H7 (cell line): ENCODE results near the gene DISP1. TPM values are rescaled to one million over a fixed set of nuclear protein-coding genes. Genes with fewer than 3 reads are reported as not detected.

Experiments
- DNase-seq: peaks from one replicate; pipeline ENCODE4 v3.0.0; 2012
- H3K27me3 ChIP-seq: 2 replicates; pipeline ENCODE4 v1.6.0; 2011; ENCODE audit warnings: mild to moderate bottlenecking, low read length; ENCODE audit not compliant: control insufficient read depth, insufficient read depth
- H3K36me3 ChIP-seq: replicated peaks from 2 replicates; pipeline ENCODE4 v1.5.1; 2011; ENCODE audit warnings: low read length; ENCODE audit not compliant: control insufficient read depth, insufficient read depth
- H3K4me3 ChIP-seq: 2 replicates; pipeline ENCODE4 v1.5.1; 2011; ENCODE audit warnings: low read depth, mild to moderate bottlenecking, control low read depth, low read length, moderate library complexity; ENCODE audit not compliant: insufficient read depth
- total RNA-seq: library from RNA; depleted of rRNA; stranded (reverse); fragments of >200 nt; shearing (Covaris generic); gene quantifications from 2 replicates; pipeline ENCODE4 v1.2.3, GENCODE V29; 2014

The DISP1 gene
- total RNA-seq, 1 experiment from 2014 or later, result 4.0 TPM

DNA sequence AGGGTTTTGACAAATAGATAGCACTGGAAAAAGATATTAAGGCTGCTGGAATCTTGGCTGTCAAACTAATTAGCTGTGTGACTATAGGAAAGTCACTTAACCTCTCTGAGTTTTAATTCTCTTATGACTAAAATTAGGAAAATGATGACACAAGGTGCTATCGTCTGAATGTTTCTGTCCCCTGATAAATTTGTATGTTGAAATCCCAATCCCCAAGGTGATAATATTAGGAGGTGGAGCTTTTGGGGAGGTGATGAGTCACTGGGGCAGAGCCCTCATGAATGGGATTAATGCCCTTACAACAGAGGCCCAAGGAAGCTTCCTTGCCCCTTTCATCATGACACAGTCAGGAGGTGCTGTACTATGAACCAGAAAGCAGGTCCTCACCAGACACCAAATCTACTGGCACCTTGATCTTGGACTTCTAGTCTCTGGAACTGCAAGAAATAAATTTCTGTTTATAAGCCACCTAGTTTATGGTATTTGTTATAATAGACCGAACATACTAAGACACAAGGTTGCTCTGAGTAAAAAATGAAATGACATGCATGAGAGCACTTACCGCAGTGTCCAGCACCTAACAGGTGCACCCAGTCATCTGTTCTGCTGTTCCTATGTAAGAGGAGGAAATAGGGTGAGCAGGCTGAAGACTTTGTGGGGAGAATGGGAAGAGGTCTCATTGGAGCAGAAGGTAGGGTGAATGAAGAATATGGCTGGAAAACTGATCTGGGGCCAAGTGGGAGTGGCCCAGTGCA, 26.3 kb upstream of the DISP1 start:
- Histone ChIP-seq H3K27me3 (peaks cover 1% of the 10 kb centered on the region; the same call in 1 of the 2 replicates), H3K36me3 (no peaks in the 10 kb centered on the region), H3K4me3 (no peak overlapping the region)
- no peak for DNase-seq

DNA sequence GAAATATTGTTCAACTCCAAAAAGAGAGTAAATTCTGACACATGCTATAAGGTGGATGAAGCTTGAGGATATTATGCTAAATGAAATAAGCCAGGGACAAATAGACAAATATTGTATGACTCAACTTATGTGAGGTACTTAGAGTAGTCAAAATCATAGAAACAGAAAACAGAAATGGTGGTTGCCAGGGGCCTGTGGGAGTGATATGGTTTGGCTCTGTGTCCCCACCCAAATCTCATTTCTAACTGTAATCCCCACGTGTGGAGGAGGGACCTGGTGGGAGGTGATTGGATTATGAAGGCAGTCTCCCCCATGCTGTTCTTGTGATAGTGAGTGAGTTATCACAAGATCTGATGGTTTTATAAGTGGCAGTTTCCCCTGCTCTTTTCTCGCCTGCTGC, 24.7 kb upstream of the DISP1 start:
- Histone ChIP-seq H3K36me3 (no peaks in the 10 kb centered on the region), H3K4me3 (no peak overlapping the region), H3K27me3 (peaks cover 1% of the 10 kb centered on the region; the same call in 1 of the 2 replicates)
- DNase-seq, result no peak

GRCh38 chr1:222790520-222790919, 24.3 kb upstream of the DISP1 start:
- Histone ChIP-seq H3K36me3 (no peaks in the 10 kb centered on the region), H3K4me3 (no peak overlapping the region), H3K27me3 (peaks cover 1% of the 10 kb centered on the region; the same call in 1 of the 2 replicates)
- DNase-seq, result no peak

GRCh38 chr1:222791006-222791710, 23.7 kb upstream of the DISP1 start:
- Histone ChIP-seq H3K4me3 (no peak overlapping the region), H3K27me3 (peaks cover 1% of the 10 kb centered on the region; the same call in 1 of the 2 replicates), H3K36me3 (no peaks in the 10 kb centered on the region)
- no peak for DNase-seq

- DNase-seq, result peak; percentile 69
Observed at GRCh38 chr1:222792744-222793143, 22.1 kb upstream of the DISP1 start.

GRCh38 chr1:222794656-222795474, 20.0 kb upstream of the DISP1 start:
- Histone ChIP-seq H3K4me3 (no peak overlapping the region), H3K36me3 (no peaks in the 10 kb centered on the region), H3K27me3 (peaks cover 1% of the 10 kb centered on the region; the same call in 1 of the 2 replicates)
- no peak for DNase-seq

More at GRCh38 chr1:222792744-222793143, 22.1 kb upstream of the DISP1 start:
- peaks cover 1% of the 10 kb centered on the region; the same call in 1 of the 2 replicates for H3K27me3 ChIP-seq
- no peak overlapping the region for H3K4me3 ChIP-seq
- H3K36me3 ChIP-seq, result no peaks in the 10 kb centered on the region

GRCh38 chr1:222798116-222798515, 16.7 kb upstream of the DISP1 start:
- Histone ChIP-seq H3K27me3 (no peaks in the 10 kb centered on the region; the same call in 1 of the 2 replicates), H3K4me3 (no peak overlapping the region), H3K36me3 (no peaks in the 10 kb centered on the region)
- no peak for DNase-seq

DNA sequence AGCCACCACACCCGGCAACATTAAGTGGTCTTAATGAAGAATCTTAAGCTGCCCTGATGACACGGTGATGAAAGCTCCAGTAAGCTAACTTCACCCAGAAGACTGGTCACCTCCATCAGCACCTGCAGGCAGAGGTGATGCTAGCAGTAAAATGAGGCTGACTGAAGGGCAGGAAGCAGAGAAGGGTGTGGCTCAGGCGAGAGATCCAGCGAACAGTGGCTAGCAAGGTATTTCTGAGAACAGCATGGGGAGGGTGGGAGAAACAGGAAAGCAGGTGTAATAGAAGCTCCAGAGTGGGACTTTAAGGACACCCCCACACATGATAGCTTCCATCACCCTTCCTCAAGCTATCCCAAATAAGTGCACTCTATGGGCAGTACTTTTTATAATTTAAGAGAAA, 15.9 kb upstream of the DISP1 start:
- H3K36me3 ChIP-seq, result no peaks in the 10 kb centered on the region
- no peak overlapping the region for H3K4me3 ChIP-seq
- no peak for DNase-seq
- H3K27me3 ChIP-seq, result no peaks in the 10 kb centered on the region; the same call in 1 of the 2 replicates

DNA sequence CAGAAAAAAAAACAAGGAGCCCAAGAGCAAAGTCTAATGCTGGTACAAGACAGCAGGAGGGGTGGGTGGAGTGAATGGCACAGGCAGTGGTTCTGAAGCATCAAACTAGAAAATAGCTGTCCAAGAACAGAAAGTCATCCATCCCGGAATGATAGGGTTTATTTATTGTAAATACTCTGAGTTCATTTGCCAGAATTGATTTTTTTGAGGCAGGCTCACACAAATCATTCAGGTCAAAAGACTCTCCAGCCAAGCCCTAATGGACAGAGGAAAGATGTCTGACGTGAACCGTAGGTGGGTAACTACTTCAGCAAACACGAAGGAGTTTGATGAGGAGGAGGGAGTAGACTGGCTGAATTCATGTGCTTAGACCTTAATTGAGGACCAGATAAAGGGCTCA, 13.8 kb upstream of the DISP1 start:
- H3K27me3 ChIP-seq, result no peaks in the 10 kb centered on the region; the same call in 1 of the 2 replicates

GRCh38 chr1:222811671-222812070, 3.2 kb upstream of the DISP1 start:
- DNase-seq, result no peak
- no peaks in the 10 kb centered on the region for H3K36me3 ChIP-seq
- peaks cover 11% of the 10 kb centered on the region for H3K27me3 ChIP-seq
- H3K4me3 ChIP-seq, result no peak overlapping the region

More for the DNA sequence above, 13.8 kb upstream of the DISP1 start:
- no peaks in the 10 kb centered on the region for H3K36me3 ChIP-seq
- DNase-seq, result no peak
- H3K4me3 ChIP-seq, result no peak overlapping the region

- H3K36me3 ChIP-seq, result no peaks in the 10 kb centered on the region
- no peak for DNase-seq
- H3K27me3 ChIP-seq, result peaks cover 11% of the 10 kb centered on the region
- no peak overlapping the region for H3K4me3 ChIP-seq
Observed at GRCh38 chr1:222813866-222814535, 838 bp upstream of the DISP1 start.

- DNase-seq, result no peak
- H3K4me3 ChIP-seq, result peak overlapping the region; percentile 93
- H3K36me3 ChIP-seq, result no peaks in the 10 kb centered on the region
- H3K27me3 ChIP-seq, result peaks cover 11% of the 10 kb centered on the region
Observed at GRCh38 chr1:222815440-222815765, 564 bp downstream of the DISP1 start.

DNA sequence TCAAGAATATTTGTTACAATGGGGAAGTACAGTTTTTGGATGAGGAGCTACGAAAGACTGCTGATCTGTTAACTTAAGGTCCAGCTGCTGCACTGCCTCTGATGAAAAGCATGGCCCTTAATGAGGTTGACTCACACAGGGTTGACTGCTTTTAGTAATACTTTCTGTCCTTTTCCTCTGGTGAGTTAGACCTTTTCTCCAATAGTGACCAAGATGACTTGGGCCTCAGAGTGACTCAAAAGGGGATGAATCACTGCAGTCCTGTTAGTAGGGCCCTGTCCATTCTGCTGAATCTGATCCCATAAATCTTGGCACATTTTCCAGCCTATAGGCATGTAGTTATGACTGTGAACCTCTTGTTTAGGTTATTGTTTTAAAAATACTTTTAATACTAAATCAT, 2.7 kb downstream of the DISP1 start:
- DNase-seq, result no peak
- Histone ChIP-seq H3K36me3 (no peaks in the 10 kb centered on the region), H3K4me3 (no peak overlapping the region), H3K27me3 (peaks cover 8% of the 10 kb centered on the region)

GRCh38 chr1:222818171-222818570, 3.3 kb downstream of the DISP1 start:
- Histone ChIP-seq H3K27me3 (peaks cover 7% of the 10 kb centered on the region), H3K36me3 (no peaks in the 10 kb centered on the region), H3K4me3 (no peak overlapping the region)
- no peak for DNase-seq
